NCI-H1092 treated with DMSO at 0.1 percent for 48 hours (cell line): ENCODE measurements around the gene CCDC69.

Experiments
- DNase-seq: peaks from one replicate; lab custom pipeline; 2025; lab: John Stamatoyannopoulos, UW

Gene CCDC69

DNA sequence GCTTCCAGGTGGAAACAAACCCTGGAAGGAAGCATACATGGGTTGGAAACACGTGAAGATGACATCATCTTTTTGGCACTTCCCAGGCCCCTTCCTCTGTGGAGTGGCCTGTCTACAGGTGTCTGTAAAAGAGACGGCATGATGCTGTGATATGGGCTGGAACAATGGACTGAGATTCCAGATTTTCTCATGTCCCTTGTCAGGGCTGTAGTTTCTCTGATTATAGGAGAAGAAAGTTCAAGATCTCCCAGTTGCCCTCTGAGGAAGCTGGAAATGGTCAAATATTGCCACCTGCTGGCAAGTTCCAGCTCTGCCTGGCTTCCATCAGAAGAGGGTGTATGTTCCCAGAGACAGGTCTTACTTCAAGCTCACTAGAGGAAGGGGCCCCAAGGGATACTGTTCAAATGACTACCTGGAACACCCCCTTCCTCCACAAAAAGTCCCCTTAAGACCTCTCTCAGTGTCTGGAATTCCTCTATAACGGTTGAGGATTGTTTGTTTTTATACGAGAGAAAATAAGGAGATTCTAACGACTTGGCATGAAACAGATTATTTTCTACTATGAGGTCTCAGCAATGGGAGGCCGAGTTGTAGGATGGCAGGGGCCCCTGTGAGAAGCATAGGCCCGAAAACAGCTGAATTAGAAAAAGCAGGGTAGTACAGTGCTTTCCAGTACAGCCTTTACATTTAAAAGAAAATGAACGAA, 59.1 kb downstream of the CCDC69 start:
- DNase-seq: peak; percentile 36

DNA sequence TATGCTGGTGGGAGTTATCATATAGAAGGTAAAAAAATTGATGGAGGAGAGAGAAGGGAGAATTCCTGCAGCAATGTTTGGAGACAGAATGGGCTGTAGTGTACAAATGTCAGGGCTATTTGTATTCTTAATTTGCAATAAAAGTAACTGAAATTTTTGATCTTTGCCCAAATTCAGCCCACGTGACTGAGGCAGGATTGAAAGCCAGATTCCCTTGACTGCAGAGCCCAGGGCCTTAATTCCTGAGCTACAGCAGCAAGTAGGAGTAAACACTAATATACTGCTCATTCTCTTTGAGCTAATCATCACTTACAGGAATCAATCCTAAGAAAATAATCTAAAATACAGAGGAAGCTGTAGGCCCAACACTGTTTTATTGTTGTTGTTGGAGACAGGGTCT, 61.1 kb downstream of the CCDC69 start:
- no peak for DNase-seq

DNA sequence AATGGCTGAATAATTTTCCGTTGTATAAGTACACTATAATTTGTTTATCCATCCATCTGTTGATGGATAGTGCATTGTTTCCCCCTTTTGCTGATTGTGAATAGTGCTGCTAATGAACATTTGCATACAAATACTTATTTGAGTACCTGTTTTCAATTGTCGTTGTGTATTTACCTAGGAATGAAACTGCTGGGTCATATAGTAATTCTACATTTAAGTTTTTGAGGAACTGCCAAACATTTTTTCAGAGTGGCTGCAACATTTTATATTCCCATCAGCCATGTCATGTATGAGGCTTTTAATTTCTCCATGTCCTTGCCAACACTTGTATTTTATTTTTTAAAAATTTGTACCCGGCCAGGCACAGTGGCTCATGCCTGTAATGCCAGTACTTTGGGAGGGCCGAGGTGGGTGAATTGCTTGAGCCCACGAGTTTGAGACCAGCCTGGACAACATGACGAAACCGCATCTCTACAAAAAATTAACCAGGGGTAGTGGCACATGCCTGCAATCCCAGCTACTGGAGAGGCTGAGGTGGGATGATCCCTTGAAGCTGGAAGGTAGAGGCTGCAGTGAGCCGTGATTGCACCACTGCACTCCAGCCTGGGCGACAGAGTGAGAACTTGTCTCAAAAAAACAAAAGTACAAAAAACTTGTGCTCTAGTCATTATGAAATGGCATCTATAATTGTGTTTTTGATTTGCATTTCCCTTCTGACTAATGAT, 64.1 kb downstream of the CCDC69 start:
- DNase-seq: no peak

DNA sequence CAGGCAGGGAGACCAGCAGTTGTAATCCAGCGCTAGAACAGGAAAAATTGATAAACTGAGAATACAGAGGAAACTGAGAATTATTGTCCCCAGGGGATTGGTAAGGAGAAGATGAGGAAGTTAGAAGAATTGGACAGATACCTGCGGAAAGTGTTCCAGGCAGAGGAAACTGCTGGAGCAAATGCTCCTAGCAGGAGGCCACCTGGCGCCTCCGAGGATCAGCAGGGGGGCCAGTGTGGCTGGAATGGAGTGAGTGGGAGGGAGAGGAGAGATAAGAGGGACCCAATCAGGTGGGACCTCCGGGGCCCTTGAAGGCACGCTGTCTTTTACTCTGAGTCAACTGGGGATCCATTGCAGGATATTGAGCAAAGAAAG, 65.6 kb downstream of the CCDC69 start:
- DNase-seq: peak; percentile 15

DNA sequence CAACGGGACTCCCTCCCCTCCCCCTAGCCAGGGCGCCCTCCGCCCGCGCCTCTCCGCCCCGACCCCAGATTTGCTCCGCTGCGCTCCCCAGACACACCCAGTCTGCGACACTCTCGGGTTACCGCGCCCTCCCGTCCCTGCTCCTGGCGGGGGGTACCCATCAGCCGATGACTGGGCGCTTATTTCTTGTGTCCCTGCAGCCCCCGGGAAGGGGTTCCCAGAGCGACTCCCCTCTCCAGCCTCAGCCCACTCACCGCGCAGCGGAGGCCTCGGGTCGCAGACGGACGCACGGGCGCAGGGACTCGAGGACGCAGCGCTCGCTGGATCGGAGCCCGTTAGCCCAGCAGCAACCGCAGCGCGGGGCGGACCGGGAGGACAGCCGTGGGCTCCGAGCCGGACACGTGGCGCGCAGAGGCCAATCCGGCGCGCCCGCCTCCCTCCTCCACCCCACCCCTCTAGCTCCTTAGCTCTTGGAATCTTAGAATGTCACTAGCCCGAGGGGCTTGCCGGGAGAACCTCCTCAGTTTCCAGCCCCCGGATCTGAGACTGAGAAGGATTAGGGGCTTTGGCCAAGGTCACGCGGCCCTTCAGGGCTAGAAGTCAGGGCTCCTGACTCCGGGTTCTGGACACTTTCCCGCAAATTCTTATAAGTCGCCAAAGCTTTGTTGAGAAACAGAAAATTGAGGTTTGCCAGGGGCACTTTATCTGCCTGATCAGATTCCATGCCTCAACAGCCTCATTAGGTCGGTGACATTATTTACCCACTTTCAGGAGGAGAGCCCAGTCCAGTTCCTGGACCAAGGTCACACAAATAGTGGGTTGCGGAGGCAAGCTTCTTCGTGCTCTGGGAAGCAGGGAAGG, 66.2 kb downstream of the CCDC69 start, which contains the start of gene ANXA6:
TSS of gene ANXA6 (minus strand) at position 354 of the 861 bp plus-strand sequence. CDS start 9,878 bp downstream, outside the sequence.
- DNase-seq: peak; percentile 60

DNA sequence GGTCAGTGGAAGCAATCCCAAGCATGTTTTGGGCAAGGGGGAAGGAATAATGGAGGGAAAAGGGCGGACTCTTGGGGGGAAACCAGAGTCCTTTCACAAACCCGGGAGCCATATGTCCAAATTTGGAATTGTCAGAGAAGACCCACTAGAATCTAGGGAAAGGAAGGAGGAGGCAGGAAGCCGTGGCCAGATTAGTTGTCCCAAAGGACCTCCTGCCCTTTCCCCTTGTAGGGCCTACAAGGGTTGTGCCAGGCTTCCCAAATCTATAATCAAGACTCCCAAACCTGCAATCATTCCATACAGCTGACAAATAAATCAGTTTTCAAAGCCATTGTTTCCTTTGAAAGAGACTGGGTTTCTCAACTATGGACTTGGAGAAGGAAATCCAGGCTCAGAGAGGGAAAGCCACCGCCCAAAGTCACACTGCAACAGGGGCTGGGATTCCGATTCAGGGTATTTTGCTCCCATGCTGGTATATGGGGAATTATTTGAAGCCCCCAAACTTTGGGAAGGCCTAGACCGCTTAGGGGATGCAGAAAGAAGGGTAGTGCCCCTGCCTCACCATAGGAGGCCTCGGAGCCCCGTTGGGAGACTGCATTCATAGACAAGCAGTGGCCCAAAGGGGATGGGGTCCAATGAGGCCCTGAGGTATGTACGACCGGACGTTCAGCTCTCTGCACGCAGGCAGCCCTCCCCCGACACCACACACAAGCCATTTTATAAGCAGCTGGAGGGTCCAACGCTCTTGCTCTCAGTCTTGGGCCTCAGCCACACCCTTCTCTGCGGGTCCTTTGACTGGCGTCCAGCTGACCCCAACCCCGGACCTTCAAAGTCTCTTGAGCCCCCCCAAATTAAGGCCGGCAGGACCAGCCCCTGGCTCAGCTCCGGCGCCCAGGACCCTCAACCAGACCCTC, 67.1 kb downstream of the CCDC69 start:
- DNase-seq: no peak

DNA sequence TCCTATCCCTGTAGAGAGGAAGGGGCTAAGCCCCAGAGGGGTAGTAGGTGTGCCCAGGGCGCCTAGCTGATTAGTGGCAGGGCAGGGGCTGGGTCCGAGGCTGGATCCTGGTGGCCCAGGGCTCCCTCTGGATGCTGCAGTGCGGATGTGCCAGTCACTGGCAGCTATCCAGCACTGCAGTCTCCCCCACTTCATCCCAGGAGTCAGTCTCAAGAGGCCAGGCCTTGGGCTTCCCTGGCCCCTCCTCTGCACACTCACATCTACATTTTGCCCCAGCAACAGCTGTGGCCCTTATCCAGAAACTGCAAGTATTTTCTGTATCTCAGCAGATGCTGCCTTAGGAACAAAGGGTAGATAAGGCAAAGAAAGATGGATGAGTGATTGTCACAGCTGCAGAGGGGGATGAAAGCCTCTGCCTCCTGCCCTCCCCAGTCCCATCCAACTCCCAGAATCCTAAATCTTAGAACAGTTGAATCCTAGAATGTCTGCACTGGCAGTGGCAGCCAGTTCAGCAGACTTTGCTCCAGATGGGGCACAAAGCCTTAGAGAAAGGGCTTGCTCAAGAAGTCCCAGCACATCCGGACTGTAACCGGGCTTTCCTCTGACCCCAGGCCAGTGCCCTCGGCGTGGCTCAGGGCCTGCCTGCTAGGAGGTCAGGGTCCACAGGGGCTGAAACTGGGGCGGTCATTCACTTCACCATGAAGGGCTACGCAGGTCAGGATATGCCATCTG, 68.0 kb downstream of the CCDC69 start:
- peak; percentile 7 for DNase-seq

DNA sequence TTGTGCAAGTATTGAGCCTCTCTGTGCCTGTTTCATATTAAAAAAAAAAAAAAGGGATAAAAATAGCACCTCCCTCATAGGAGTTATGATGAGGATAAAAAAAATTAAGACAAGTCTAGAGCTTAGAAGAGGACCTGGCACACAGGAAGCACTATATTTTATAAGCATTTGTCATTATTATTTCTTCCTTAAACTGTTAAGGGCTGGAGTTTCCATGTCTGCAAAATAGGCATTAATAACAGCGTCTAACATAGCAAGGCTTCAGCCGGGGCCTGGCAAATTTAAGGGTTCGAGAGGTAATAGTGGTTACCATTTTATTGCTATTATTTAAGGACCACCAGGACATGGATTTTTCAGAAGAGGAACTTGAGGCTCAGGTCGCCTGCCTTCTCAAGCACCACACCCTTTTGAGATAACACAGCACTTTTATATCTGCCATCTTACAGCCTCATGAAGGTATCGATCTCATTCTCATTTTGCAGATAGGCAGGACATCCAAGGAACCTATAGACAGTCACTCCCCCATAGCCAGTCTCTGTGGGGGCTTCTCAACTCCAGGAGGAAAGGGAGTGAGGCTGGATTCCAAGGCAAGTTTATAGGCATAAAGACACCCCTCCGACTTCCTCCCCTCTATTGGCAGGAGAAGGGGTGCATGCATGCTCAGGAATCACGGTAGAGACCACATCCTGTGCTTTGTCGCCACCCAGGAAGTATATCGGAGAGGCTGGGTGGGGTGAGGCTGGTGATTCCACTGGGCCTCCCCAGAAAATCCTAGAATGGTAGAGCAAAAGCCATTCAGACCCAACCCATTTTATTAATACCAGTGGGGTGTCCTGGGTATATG, 68.7 kb downstream of the CCDC69 start:
- DNase-seq: no peak

DNA sequence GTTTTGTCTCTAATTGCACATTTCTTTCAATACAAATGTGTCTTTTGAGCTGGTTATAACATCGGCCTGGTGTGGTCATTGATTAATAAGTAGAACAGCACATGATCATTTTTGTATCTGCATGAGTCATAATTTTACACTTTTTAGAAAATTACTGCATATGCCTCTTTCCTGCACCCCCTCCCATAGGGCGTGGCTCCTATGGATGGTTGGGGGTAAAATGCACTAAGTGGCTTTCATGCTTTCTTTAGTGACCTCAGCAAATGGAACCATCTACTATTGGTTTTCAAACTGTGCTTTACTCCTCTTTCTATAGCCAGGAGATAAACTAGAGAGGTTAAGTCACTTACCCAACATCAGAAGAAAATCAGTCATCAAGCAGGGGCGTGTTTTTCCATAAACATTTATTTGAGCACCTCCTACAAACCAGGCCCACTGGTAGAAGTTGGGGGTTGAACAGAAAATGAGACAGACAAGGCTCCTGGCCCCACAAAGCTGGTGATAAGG, 70.1 kb downstream of the CCDC69 start:
- DNase-seq: no peak

DNA sequence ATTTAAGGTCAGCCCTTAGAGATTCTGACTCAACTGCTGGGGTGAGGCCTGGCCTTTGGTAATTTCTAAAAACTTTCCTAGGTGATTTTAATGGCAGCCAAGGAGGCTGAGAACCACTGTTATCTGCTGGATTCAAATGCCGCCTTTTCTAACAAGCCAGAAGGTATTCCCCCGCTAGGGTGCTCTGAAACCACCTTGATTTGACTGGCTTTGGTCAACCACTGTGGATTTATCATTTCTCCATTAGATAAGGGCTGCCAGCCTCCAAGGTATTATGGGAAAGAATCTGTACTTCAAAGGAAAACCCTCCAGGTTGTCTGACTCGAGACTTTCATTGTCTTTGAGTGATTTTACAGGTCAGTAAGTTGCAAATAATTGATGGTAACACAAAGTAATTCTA, 70.6 kb downstream of the CCDC69 start:
- DNase-seq: no peak

DNA sequence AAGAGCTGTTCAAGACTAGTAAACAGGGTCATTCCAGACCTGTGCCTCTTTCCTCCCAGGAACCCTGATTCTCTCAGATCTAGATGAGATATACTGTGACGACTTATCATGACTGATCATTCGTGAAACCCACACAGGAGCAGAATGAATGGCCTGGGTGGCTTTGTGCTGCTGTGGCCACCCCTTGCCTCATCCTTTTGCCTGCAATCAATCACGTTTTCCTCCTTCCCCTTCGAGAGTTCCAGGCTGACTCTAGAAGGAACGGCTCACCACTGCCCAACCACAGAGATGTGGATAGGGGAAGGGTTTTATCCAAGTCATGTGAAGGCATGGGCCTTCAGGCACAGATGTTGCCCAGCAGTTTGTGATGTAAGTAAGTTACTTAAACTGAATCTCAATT, 72.1 kb downstream of the CCDC69 start:
- no peak for DNase-seq

DNA sequence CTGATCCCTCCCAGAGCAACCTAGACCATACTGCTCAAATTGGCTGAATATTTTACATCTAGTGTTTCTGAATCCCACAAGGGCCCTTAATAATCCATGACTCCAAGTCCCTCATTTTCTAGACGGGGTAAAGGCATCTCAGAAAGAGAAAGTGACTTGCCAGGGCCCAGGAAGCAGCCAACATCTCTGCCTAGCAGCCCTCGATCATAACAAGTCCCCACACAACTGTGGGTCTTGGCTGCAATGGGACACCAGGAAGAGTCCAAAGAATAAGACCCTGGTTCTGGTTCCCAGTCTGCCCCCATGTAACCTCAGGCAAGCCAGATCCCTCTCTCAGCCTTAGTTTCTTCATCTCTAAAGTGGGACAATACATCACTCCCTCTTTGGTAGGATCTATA, 72.6 kb downstream of the CCDC69 start:
- no peak for DNase-seq

DNA sequence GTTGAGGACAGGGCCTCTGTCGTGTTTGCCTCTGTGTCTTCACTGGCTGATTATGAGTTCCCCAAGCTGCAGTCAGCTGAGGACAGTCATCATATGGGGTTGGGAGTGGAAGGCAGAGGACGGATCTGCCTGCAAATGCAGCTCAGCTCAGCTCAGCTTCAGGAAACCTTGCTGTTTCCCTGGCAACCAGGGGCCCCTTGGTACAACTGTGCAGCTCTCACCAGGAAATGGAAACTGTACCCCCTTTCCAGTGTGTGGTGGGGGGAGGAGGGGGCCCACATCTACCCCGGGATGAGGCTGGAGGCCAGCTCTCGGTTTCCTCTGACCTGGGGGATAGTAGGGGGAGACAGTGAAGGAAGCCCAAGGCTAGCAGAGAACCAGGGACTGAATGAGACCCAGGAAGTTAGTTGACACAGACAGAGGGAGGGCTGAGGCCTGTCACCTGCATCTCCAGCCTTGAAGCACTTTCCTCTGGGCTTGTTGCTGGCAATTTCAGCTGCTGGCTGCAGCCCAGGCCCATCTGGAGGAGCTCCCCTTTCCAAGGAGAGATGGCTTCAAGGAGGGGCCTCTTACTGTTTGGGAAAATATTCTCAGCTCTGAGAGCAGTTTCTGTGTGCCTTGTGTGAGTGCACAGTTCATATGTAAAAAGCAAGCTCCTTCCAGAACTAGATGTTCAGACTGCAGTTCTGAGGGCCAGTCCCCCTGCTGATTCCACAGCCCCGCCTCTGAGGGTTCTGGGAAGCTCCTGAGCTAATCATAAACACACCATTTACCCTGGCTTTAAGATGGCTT, 73.2 kb downstream of the CCDC69 start:
- DNase-seq: peak; percentile 27

DNA sequence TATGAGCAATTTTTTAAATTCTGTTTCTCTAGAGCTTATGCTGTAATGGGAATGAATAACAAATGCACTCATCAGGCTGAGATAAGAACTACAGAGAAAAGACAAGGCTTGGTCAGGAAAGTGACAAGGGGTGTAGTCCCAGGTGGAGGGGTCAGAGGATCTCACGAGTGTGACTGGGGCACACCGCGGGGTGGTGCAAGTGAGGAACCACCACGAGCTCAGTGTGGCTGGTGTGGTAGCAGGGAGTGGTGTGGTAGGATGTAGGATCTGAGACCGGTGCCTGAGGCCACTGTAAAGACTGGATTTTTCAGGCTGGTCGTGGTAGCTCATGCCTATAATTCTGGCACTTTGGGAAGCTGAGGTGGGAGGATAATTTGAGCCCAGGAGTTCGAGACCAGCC, 75.3 kb downstream of the CCDC69 start:
- DNase-seq: no peak

DNA sequence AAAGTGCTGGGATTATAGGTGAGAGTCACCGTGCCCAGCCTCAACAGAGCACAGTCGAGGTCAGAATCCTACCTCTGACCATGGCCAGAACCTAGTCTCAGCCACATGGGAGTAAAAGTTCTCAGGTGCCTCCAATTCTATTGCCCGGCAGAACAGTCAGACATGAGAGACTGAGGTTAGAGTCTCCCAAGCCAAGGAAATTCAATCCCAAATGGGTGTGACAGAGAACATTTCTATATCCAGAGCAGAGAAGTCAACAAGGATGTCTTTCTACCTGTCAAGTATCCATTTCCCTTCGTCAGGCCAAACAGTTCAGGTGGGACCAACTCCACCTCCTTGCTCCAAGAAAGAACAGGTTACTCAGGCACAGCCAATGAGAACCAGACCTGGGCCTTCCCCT, 76.9 kb downstream of the CCDC69 start:
- DNase-seq: no peak

DNA sequence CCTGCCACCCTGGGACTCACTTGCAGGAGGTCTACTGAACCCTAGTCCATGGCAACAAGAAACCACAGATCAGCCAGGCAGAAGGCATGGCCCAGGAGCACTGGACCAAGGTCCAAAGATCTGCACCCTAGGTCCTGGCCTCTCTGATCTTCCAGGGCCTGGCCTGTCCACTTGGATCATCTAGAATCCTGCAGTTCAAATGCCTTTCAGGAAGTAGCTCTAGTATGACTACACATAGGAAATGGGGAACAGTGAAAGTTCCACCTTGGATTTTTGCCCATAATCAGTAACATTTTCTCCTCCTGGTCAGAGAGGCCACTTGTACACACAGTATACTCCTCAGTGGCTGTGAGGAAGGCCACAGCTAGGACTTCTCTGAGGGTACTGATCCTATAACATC, 77.8 kb downstream of the CCDC69 start:
- DNase-seq: no peak

DNA sequence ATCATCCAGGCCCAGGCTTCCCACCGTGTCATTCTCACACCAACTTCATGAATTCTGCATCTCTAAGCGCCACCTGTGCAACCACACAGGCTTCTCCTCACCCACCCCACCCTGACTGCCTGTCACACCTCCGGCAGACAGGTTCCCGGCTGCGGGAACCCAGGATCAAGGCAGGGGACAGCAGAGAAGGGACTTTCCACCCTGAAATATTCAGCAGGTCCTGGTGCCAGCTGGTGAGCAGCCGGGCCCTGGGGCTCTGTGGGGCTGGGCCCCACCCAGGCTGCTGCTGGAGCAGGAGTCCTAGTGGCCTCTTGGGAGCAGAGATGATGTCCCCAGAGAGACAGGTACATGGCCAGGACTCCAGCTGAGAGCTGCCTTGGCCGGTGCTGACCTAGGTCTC, 79.0 kb downstream of the CCDC69 start:
- no peak for DNase-seq

DNA sequence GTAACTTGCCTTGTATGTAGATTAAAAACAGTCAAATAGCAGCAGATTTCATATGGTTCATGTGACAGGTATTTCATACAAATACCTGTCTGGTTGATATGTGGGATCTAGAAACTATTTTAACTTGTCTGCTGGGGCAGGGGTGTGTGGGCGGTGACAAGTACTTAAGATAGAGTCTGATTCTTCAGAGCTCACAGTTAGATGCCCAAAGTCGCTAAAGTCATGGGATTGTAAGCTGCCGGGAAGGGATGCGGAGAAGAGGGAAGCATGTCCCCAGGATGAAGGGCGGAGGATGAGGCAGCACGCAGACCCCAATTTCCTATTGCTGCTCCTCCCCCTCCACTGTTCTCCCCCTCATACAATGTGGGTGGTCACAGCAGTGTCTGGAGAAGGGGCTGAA, 79.6 kb downstream of the CCDC69 start:
- no peak for DNase-seq

DNA sequence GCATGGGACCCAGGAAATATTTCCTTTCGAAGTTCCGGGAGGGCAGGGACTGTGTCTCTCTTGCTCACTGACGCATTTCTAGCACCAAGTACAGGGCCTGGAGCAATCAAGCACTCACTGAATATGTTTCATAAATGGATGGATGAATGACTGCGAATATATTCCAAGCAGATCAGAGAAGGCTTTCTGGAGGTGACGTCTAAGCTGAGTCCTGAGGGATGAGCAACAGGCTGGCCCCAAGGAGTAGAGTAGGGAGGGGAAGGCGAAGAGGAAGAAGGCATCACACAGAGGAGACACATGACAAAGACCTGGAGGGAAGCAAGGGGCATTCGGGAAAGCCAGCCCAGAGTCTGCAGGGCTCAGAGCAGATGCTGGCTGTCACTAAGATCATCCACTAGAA, 80.2 kb downstream of the CCDC69 start:
- no peak for DNase-seq
